Raji (cell line): ENCODE results near the gene BPI.

Experiments used
- POLR2A ChIP-seq: IDR thresholded peaks from 2 replicates; pipeline ENCODE4 v1.6.1; 2011; ENCODE audit warnings: low read depth, low read length, control low read depth; ENCODE audit not compliant: insufficient read depth

Gene BPI

GRCh38 chr20:38296433-38296832, 7.5 kb upstream of the BPI start:
- no peak for TF ChIP-seq POLR2A

DNA sequence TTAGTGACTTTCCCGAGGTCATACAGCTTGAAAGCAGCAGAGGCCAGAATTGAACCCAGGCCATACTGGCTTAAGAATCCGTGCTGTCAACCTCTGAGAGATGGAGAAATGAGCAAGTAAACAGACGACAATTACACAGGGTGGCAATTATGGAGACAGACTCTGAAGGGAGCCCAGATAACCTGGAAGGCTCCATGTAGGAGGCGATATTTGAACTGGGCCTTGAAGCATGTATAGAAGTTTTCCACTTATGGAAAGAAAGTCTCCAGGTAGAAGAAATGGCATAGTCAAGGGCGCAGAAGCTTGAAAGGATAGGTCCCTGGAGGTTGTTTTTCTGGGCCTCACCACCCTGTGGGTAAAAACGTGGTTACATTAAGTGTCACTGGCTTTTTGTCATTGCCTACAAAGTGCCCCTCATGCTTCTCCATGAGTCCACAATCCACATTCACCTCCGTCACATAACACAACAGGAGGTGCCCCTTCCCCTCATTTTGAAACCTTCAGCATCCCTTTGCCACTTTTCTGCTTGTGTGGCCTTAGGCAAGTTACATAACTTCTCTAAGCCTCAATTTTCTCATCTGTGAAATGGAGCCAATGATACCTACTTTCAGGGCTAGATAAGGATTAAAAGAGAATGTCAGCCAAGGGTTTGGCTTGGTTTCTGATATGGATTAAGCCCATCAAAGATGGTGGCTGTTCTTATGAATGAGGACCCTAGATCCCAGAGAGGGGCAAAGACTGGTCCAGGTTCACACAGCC, 5.9 kb upstream of the BPI start:
- TF ChIP-seq POLR2A: no peak

- no peak for TF ChIP-seq POLR2A
These were observed 5.1 kb upstream of the BPI start for GRCh38 chr20:38298768-38299288.

DNA sequence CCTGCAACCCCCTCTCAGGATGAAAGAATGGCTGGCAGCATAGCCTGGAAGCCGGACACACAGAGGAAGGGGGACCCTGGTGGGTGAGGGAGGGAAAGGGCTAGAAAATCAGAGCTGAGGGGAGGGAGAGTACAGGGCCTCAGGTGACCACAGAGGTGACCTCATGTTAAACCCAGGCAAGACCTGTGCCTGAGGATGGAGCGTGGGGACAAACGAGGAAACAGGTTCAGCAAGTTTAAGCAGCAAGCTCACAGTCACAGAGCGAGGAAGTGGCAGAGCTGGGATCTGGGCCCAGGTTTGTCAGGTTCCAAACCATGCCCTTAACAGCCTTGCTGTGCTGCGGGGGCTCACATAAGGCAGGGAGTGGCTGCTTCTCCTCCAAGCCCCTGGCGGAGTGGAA, 4.0 kb upstream of the BPI start:
- no peak for TF ChIP-seq POLR2A

- TF ChIP-seq POLR2A: no peak
These were observed 3.5 kb upstream of the BPI start for GRCh38 chr20:38300438-38300837.

GRCh38 chr20:38301309-38301708, 2.6 kb upstream of the BPI start:
- no peak for TF ChIP-seq POLR2A

- no peak for TF ChIP-seq POLR2A
These were observed 1.2 kb upstream of the BPI start for GRCh38 chr20:38302786-38303185.

DNA sequence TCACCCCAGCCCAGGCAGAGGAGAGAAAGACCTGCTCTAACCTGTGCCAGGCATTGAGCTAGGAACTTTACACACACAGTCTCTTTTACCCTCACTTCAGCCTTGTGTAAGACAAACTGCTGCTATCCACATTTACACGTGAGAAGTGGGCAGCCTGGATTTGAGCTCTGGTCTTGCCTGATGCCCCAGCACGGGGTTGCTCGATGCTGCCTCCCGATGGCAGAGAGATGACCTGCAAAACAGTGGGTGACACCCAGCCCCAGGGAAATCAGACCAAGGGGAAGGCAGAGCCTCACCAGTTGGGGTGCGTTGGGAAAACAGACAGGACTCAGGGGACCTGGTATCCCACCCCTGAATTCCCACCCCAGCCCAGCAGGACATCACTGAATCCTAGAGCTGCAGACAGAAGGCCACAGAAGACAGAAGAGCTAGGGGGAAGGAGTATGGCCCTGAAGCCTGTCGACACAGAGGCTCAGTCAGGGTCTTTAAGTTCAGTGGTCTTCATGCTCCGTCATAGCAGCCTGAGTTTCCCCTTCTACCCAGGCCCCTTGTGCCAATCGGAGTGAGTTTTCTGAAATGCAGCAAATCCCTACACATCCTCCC, 990 bp downstream of the BPI start:
- TF ChIP-seq POLR2A: no peak

DNA sequence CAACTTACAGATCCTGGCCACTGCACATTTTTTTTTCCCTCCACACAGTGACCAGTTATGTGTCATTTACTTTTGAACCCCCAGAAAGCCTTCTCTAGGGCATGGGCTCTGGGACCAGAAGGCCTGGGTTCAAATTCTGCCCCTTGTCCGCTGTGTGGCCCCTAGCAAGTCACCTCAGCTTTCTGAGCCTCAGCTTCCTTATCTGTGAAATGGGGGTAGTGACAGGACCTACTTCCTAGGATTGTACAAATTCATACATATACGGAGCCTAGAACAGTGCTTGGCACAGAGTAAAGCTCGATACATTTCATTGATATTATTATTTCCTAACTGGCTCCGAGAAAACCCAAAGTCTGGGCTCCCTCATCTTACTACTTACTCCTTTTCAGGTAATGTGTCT, 1.6 kb downstream of the BPI start:
- no peak for TF ChIP-seq POLR2A

- no peak for TF ChIP-seq POLR2A
These were observed 2.4 kb downstream of the BPI start for GRCh38 chr20:38306379-38306778.

DNA sequence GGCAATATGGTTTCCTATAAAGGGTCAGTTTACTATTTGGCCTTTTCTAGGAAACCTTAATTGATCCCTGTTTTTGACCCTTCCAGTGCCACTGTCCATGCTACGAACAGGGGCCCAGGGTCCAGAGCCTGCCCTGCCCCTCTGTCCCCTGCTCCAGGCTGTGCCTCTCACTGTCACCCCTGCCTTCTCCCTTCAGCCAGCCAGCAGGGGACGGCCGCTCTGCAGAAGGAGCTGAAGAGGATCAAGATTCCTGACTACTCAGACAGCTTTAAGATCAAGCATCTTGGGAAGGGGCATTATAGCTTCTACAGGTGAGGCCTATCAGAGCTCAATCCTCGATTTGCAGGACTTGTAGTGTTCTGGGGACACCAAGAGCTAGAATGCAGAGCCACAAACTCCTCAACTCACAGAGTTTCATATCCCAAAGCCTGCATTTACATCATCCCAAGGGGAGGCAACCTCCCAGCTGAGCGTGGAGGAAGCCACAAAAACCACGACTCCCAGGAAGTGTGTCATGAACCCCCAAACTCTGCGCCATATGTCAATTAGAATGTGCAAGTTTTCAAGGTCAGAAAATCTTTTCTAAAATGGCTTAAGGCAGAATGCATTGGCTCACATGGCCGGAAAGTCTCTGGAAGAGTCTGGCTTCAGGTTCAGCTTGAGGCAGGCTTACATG, 3.6 kb downstream of the BPI start:
- no peak for TF ChIP-seq POLR2A

DNA sequence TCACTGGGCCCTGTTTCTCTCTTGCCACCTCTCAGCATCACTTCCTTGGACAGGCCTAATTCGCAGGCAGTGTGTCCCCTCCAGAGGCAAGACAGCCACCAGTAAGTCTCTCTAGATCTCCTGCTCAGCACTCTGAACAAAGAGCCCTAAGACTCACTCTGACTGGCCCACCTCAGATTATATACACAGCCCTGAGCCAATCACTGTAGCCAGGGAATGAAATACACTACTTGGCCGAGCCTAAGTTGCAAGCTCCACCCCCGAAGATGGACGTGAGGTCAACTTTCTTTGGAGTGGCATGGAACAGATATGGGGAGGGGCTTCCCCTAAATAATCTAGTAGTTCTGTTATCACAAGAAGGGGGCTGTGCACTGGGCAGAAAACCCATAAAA, 4.1 kb downstream of the BPI start:
- no peak for TF ChIP-seq POLR2A

GRCh38 chr20:38308447-38308846, 4.5 kb downstream of the BPI start:
- no peak for TF ChIP-seq POLR2A

GRCh38 chr20:38311091-38311490, 7.1 kb downstream of the BPI start:
- no peak for TF ChIP-seq POLR2A

DNA sequence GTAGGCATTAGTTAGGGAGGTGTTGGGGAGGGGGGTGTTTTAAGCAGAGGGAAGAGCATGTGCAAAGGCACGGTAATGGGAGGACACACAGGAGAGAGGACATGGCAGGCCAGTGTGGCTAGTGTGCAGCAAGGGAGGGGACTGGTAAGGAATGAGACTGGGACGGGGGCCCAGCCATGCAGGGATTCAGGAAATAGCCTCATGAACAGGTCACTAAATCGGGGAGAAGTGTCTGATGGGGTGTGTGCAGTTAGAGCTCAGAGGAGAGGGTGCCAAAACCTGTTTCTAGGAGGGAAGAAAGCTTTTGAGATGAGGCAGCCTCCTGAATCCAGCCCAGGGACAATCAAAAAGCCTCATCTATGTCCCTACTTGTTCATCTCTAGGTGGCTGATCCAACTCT, 7.5 kb downstream of the BPI start:
- no peak for TF ChIP-seq POLR2A

DNA sequence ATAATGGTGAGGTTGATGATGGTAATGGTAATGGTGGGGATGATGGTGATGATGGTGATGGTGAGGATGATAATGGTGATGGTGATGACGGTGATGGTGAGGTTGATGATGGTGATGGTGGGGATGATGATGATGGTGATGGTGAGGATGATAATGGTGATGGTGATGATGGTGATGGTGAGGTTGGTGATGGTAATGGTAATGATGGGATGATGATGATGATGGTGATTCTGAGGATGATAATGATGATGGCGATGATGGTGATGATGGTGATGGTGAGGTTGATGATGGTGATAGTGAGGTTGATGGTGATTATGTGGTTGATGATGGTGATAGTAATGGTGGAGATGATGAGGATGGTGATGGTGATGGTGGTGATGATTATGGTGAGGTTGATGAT, 9.7 kb downstream of the BPI start:
- no peak for TF ChIP-seq POLR2A

- no peak for TF ChIP-seq POLR2A
These were observed 11.5 kb downstream of the BPI start for GRCh38 chr20:38315290-38315966.
